Stomach (tissue), 4 donors: Measurements from ENCODE around the gene ERCC8.

Experiments
- CTCF ChIP-seq, 7 experiments: fragments of 450-650 bp in 4 of 7; fragments of 200-600 bp in 3 of 7; sonication (generic) in 3 of 7; IDR thresholded peaks; one replicate each; pipeline ENCODE4 v1.5.1; 2016 to 2019; ENCODE audit warnings: antibody characterized with exemption in 7 of 7, control low read depth in 2 of 7, mild to moderate bottlenecking in 1 of 7
- POLR2A ChIP-seq, 4 donors: fragments of 450-650 bp; IDR thresholded peaks; one replicate each; pipeline ENCODE4 v1.6.1; 2016; ENCODE audit warnings: antibody characterized with exemption in 4 of 4, control low read depth in 2 of 4, mild to moderate bottlenecking in 1 of 4, moderate library complexity in 1 of 4
- POLR2AphosphoS5 ChIP-seq, 3 donors: sonication (generic); formaldehyde crosslinking; IDR thresholded peaks; one replicate each; pipeline ENCODE4 v1.6.1; 2016; ENCODE audit warnings: antibody characterized with exemption in 3 of 3

- TF ChIP-seq CTCF (IDR thresholded peaks at IDR 0.05), result no peak
- TF ChIP-seq POLR2A (IDR thresholded peaks at IDR 0.05), result no peak
- no peak for TF ChIP-seq POLR2AphosphoS5 (IDR thresholded peaks at IDR 0.05)
These were observed 49.2 kb upstream of the ERCC8 start for GRCh38 chr5:60993875-60994571.
